MM.1S (cell line): ENCODE measurements around the gene SETBP1.

Source experiments
- DNase-seq: peaks from one replicate; pipeline ENCODE4 v3.0.0-alpha.2; 2015
- H2AFZ ChIP-seq: fragments of 300-600 bp; sonication (generic); 2 replicates; pipeline ENCODE4 v1.6.0; 2016; ENCODE audit warnings: antibody characterized with exemption, low read length
- H3F3A ChIP-seq: fragments of 300-600 bp; sonication (generic); 2 replicates; pipeline ENCODE4 v1.6.1; 2016; ENCODE audit warnings: mild to moderate bottlenecking, antibody characterized with exemption, low read length, moderate library complexity, mixed read lengths; ENCODE audit not compliant: insufficient read depth
- H3K27ac ChIP-seq: fragments of 300-600 bp; sonication (generic); 2 replicates; pipeline ENCODE4 v1.5.1; 2016; ENCODE audit warnings: mild to moderate bottlenecking, low read length
- H3K27me3 ChIP-seq: fragments of 300-600 bp; sonication (generic); replicated peaks from 2 replicates; pipeline ENCODE4 v1.6.0; 2016; ENCODE audit warnings: low read length; ENCODE audit not compliant: insufficient read depth
- H3K36me3 ChIP-seq: fragments of 300-600 bp; sonication (generic); replicated peaks from 2 replicates; pipeline ENCODE4 v1.6.1; 2016; ENCODE audit warnings: mild to moderate bottlenecking, low read length, mixed read lengths; ENCODE audit not compliant: insufficient read depth
- H3K4me1 ChIP-seq: fragments of 300-600 bp; sonication (generic); 2 replicates; pipeline ENCODE4 v1.6.1; 2016; ENCODE audit warnings: low read length, mixed read lengths
- H3K4me2 ChIP-seq: fragments of 300-600 bp; sonication (generic); 2 replicates; pipeline ENCODE4 v1.6.0; 2016; ENCODE audit warnings: low read depth, low read length
- H3K4me3 ChIP-seq: fragments of 300-600 bp; sonication (generic); 2 replicates; pipeline ENCODE4 v1.5.1; 2016; ENCODE audit warnings: low read length, mixed read lengths
- H3K79me2 ChIP-seq: fragments of 300-600 bp; sonication (generic); 2 replicates; pipeline ENCODE4 v1.6.1; 2016; ENCODE audit warnings: mixed run types, low read length, mixed read lengths
- H3K9ac ChIP-seq: fragments of 300-600 bp; sonication (generic); 2 replicates; pipeline ENCODE4 v1.6.1; 2016; ENCODE audit warnings: low read length, mixed read lengths
- H3K9me2 ChIP-seq: fragments of 300-600 bp; sonication (generic); replicated peaks from 2 replicates; pipeline ENCODE4 v1.6.1; 2016; ENCODE audit warnings: mild to moderate bottlenecking, low read length, mixed read lengths; ENCODE audit not compliant: insufficient read depth
- H3K9me3 ChIP-seq: fragments of 300-600 bp; sonication (generic); replicated peaks from 2 replicates; pipeline ENCODE4 v1.6.1; 2016; ENCODE audit warnings: mild to moderate bottlenecking, low read length, mixed read lengths; ENCODE audit not compliant: insufficient read depth
- H4K20me1 ChIP-seq: fragments of 300-600 bp; sonication (generic); 2 replicates; pipeline ENCODE4 v1.6.1; 2016; ENCODE audit warnings: mild to moderate bottlenecking, low read length, moderate library complexity, mixed read lengths; ENCODE audit not compliant: insufficient read depth
- EZH2 ChIP-seq: fragments of 300-600 bp; sonication (generic); optimal IDR thresholded peaks from 2 replicates; pipeline ENCODE3; 2017; ENCODE audit warnings: low read depth, mild to moderate bottlenecking, antibody characterized with exemption, low read length, mixed read lengths
- EZH2phosphoT487 ChIP-seq: fragments of 300-600 bp; sonication (generic); IDR thresholded peaks from 2 replicates; pipeline ENCODE4 v1.6.1; 2018; ENCODE audit warnings: antibody characterized with exemption, low read length
- TF ChIP-seq, protein P1 (sequence below): fragments of 300-600 bp; sonication (generic); IDR thresholded peaks from 2 replicates; pipeline ENCODE4 v1.5.1; 2016; ENCODE audit warnings: antibody characterized with exemption, low read length, mixed read lengths

SETBP1 gene

DNA sequence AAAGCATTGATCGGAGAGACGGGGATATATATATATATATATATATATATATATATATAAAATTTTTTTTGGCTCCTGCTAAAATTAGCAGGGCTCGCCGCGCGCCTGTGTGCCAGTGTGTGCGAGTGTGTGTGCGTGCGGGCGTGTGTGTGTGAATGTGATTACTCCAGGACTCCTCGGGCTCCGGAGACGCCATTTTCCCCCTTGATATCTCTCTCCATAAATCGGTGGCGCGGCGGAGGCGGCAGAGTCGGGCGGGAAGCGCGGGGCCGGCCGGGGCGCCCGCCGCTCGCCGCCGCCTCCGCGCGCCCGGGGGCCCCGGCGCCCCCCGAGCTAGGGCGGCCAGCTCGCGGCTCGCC is 795 bp upstream of the SETBP1 start:
- H3K9ac ChIP-seq = peak overlapping the region; percentile 98
- H3K4me3 ChIP-seq = peak overlapping the region; percentile 96; the same call in 1 of the 2 replicates
- peak; percentile 60 for DNase-seq
- no peaks in the 10 kb centered on the region for H4K20me1 ChIP-seq
- peaks cover 26% of the 10 kb centered on the region for H3F3A ChIP-seq
- H3K9me3 ChIP-seq = no peaks in the 10 kb centered on the region
- H3K36me3 ChIP-seq = no peaks in the 10 kb centered on the region
- TF ChIP-seq EZH2phosphoT487 (no peak), EZH2 (no peak)
- TF ChIP-seq, protein P1, sequence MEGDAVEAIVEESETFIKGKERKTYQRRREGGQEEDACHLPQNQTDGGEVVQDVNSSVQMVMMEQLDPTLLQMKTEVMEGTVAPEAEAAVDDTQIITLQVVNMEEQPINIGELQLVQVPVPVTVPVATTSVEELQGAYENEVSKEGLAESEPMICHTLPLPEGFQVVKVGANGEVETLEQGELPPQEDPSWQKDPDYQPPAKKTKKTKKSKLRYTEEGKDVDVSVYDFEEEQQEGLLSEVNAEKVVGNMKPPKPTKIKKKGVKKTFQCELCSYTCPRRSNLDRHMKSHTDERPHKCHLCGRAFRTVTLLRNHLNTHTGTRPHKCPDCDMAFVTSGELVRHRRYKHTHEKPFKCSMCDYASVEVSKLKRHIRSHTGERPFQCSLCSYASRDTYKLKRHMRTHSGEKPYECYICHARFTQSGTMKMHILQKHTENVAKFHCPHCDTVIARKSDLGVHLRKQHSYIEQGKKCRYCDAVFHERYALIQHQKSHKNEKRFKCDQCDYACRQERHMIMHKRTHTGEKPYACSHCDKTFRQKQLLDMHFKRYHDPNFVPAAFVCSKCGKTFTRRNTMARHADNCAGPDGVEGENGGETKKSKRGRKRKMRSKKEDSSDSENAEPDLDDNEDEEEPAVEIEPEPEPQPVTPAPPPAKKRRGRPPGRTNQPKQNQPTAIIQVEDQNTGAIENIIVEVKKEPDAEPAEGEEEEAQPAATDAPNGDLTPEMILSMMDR = no peak
- no peak overlapping the region for H2AFZ ChIP-seq
- peaks cover 19% of the 10 kb centered on the region for H3K4me1 ChIP-seq
- no peaks in the 10 kb centered on the region for H3K27me3 ChIP-seq
- H3K9me2 ChIP-seq = no peaks in the 10 kb centered on the region
- peak overlapping the region; percentile 97 for H3K27ac ChIP-seq
- peaks cover 42% of the 10 kb centered on the region for H3K79me2 ChIP-seq
- no peak overlapping the region for H3K4me2 ChIP-seq

- H3K27ac ChIP-seq = peak overlapping the region; percentile 97
- no peak for DNase-seq
- H3K27me3 ChIP-seq = no peaks in the 10 kb centered on the region
- H4K20me1 ChIP-seq = no peaks in the 10 kb centered on the region
- H3K4me3 ChIP-seq = peak overlapping the region; percentile 96
- no peaks in the 10 kb centered on the region for H3K9me3 ChIP-seq
- 0 out of 2 replicates have a peak overlapping the region, but pooled peaks have one; percentile 32 for H2AFZ ChIP-seq
- H3K79me2 ChIP-seq = peaks cover 56% of the 10 kb centered on the region
- H3K9me2 ChIP-seq = no peaks in the 10 kb centered on the region
- peaks cover 34% of the 10 kb centered on the region for H3K4me1 ChIP-seq
- peaks cover 26% of the 10 kb centered on the region for H3F3A ChIP-seq
- H3K36me3 ChIP-seq = no peaks in the 10 kb centered on the region
- H3K9ac ChIP-seq = peak overlapping the region; percentile 98
- H3K4me2 ChIP-seq = peak overlapping the region; percentile 95
- no peak for TF ChIP-seq EZH2phosphoT487
- TF ChIP-seq EZH2 = no peak
- TF ChIP-seq, protein P1 = no peak
Observed at GRCh38 chr18:44681076-44681970, 635 bp downstream of the SETBP1 start.

GRCh38 chr18:44682201-44682870 is 1.6 kb downstream of the SETBP1 start:
- Histone ChIP-seq H3K27ac (peak overlapping the region; percentile 97), H3K4me2 (peak overlapping the region; percentile 95), H3K9me3 (no peaks in the 10 kb centered on the region), H3F3A (peaks cover 26% of the 10 kb centered on the region), H3K4me3 (peak overlapping the region; percentile 96), H3K9me2 (no peaks in the 10 kb centered on the region), H3K79me2 (peaks cover 66% of the 10 kb centered on the region), H3K9ac (peak overlapping the region; percentile 98), H2AFZ (no peak overlapping the region), H3K36me3 (no peaks in the 10 kb centered on the region), H3K4me1 (peaks cover 39% of the 10 kb centered on the region), H4K20me1 (no peaks in the 10 kb centered on the region), H3K27me3 (no peaks in the 10 kb centered on the region)
- DNase-seq = peak; percentile 68
- TF ChIP-seq EZH2phosphoT487 (no peak), EZH2 (no peak)
- TF ChIP-seq, protein P1 = no peak
